NCI-H1092 treated with DMSO at 0.1 percent for 48 hours (cell line): ENCODE data around the gene FEN1.
A peak's percentile ranks its signal among the peaks of the same experiment; 100 is the strongest.

Experiments
- DNase-seq: peaks from one replicate; lab custom pipeline; 2025; lab: John Stamatoyannopoulos, UW

Gene FEN1, protein sequence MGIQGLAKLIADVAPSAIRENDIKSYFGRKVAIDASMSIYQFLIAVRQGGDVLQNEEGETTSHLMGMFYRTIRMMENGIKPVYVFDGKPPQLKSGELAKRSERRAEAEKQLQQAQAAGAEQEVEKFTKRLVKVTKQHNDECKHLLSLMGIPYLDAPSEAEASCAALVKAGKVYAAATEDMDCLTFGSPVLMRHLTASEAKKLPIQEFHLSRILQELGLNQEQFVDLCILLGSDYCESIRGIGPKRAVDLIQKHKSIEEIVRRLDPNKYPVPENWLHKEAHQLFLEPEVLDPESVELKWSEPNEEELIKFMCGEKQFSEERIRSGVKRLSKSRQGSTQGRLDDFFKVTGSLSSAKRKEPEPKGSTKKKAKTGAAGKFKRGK

GRCh38 chr11:61792310-61793082 is at the start of gene FEN1, which contains the start of gene TMEM258:
Gene FEN1, plus strand, starts transcription at chr11:61792911. Its CDS starts 2,451 bp downstream, at chr11:61795362.
Gene TMEM258, minus strand, starts transcription at chr11:61792599. Its CDS starts 41 bp downstream, at chr11:61792558.
- peak; percentile 99 for DNase-seq

DNA sequence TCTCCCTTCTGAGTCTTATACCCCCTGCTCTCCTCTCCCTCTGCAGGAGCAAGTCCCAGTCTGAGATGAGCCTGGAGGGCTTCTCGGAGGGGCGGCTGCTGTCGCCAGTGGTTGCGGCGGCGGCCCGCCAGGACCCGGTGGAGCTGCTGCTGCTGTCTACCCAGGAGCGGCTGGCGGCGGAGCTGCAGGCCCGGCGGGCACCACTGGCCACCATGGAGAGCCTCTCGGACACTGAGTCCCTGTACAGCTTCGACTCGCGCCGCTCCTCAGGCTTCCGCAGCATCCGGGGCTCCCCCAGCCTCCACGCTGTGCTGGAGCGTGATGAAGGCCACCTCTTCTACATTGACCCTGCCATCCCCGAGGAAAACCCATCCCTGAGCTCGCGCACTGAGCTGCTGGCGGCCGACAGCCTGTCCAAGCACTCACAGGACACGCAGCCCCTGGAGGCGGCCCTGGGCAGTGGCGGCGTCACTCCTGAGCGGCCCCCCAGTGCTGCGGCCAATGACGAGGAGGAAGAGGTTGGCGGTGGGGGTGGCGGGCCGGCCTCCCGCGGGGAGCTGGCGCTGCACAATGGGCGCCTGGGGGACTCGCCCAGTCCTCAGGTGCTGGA is 49.1 kb upstream of the FEN1 start:
- DNase-seq = no peak

- no peak for DNase-seq
Observed at GRCh38 chr11:61744181-61744580, 48.5 kb upstream of the FEN1 start.

DNA sequence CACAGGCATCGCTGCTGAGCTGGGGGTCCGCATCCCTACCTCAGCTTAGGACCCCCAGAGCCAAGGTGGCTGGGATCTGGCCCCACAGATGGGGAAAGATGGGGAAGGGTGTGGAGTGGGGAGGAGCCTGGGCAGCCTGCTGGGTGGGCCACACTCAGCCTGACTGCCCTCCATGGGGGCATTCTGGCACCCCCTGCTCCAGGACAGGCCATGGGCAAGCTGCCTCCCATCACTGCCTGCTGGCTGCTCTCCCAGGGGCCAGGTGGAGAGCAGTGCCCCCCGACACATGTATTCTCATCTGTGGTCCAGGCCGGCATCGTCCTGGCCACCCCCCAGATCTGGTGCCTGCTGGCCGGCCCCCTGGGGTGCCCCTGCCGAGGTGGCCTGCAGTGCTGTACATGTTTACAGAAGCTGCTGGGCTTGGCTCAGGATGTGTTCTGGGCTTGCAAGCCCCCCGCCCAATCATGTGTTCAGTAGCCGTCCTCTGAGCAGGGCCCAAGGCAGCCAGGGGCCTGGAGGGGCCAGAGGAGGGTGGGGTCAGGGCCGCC is 48.0 kb upstream of the FEN1 start:
- DNase-seq = no peak

GRCh38 chr11:61745781-61746441 is 46.8 kb upstream of the FEN1 start:
- no peak for DNase-seq

GRCh38 chr11:61746442-61747191 is 46.1 kb upstream of the FEN1 start:
- DNase-seq = no peak

- peak; percentile 28 for DNase-seq
Observed at GRCh38 chr11:61747192-61747966, 45.3 kb upstream of the FEN1 start.

- no peak for DNase-seq
Observed at GRCh38 chr11:61747967-61748285, 44.8 kb upstream of the FEN1 start.

DNA sequence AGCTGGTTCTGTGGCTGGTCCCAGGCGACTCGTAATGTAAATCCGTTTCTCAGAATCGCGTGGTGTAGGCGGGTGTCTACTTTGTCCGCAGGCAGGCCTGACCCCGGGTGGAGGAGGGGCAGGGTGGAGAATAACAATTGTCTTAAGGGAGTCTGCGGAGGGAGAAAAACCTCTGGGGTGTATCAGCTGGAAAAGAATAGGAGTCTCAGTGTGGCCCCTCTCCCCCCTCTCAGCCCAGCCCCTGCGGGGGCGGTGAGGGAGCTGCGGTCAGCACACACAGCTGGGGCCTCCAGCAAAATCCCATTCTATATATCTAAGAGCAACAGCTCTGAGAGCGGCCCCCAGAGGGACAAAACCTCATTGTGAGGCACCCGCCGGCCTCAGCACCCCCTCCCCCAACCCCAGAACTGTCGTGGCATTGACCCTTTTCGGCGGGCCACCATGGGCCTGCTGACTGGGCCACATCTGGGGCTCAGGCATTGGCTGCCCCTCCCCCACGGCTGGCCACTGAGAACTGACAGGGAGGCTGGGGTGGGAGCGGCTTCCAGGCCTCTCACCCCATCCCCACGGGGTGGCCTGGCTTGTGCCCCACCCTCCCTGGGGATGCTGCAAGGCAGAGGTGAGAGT is 43.0 kb upstream of the FEN1 start:
- DNase-seq = no peak

DNA sequence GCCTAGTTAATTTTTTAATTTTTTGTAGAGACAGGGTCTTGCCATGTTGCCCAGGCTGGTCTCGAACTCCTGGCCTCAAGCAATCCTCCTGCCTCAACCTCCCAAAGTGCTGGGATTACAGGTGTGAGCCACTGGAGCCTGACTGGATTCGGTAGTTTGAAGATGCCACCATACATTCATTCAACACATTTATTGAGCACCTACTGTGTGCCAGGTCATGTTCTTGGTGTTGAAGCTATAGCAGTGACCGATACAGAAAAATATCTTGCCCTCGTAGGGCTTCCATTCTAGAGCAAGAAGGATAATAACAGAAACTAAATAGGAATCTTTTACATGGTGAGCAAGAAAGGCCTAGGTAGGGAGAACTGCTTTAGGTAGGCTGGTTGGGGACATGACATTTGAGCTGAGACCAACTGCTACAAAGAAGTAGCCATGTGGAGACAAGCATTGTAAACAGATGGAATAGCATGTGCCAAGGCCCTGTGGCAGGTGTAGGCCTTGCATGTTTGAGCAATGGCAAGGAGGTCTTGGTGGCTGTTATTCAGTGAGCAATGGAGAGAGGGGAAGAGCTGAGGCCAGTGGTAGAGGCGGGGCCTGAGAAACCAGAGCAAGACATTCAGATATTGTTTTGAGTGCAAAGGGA is 42.0 kb upstream of the FEN1 start:
- DNase-seq = no peak

DNA sequence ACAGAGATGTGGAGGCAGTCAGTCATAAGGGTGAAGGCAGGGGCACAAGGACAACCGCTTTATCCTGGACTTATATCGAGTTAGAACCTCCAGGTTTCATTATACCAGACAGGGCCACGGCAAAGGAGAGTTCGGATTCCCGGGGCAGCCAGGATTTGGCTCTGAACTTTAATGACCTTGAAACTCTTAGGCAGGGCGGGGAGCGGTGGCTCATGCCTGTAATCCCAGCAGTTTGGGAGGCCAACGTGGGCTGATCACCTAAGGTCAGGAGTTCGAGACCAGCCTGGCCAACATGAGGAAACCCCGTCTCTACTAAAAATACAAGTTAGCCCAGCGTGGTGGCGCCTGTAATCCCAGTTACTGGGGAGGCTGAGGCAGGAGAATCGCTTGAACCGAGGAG is 41.3 kb upstream of the FEN1 start:
- no peak for DNase-seq

DNA sequence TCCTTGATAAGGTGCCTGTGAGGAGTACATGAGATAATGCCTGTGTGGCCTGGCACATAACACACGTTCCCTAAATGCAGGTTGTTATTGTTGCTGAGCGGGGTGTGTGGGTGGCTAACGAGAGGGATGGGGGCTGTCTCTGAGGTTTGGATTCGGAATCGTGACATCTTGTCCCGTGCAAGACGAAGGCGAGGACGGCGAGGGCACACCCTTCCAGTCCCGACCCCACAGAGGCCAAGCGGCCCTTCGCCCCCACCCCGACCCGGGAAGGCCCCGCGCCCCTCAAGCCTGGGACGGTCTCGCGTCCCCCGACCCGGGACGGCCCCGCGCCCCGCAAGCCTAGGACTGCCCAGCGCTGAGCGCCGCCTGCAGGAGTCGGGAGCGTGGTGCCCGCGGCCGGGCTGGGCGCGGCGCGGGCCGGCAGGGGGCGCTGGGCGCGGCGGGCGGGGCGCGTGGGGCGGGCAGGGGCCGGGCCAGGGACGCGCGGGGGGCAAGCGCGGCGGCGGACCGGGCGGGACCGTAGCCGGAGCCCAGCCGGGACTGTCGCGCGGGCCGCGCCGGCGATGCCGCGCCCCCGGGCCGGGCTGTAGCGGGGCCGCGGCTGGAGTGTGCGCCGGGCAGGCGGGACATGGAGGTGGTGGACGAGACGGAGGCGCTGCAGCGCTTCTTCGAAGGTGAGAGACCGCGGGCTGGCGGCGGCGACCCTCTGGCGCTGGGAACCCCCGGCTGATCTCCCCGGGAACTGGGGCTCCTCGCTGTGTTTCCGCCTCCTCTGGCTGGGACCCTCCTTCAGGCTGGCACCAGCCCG is 40.4 kb upstream of the FEN1 start, which contains the start of gene MYRF:
Gene MYRF (plus strand): TSS at position 520 of the 808 bp plus-strand sequence. CDS start 109 bp downstream, at position 629.
- peak; percentile 17 for DNase-seq

GRCh38 chr11:61752925-61753521 is 39.7 kb upstream of the FEN1 start:
- no peak for DNase-seq

GRCh38 chr11:61753672-61754071 is 39.0 kb upstream of the FEN1 start:
- no peak for DNase-seq

DNA sequence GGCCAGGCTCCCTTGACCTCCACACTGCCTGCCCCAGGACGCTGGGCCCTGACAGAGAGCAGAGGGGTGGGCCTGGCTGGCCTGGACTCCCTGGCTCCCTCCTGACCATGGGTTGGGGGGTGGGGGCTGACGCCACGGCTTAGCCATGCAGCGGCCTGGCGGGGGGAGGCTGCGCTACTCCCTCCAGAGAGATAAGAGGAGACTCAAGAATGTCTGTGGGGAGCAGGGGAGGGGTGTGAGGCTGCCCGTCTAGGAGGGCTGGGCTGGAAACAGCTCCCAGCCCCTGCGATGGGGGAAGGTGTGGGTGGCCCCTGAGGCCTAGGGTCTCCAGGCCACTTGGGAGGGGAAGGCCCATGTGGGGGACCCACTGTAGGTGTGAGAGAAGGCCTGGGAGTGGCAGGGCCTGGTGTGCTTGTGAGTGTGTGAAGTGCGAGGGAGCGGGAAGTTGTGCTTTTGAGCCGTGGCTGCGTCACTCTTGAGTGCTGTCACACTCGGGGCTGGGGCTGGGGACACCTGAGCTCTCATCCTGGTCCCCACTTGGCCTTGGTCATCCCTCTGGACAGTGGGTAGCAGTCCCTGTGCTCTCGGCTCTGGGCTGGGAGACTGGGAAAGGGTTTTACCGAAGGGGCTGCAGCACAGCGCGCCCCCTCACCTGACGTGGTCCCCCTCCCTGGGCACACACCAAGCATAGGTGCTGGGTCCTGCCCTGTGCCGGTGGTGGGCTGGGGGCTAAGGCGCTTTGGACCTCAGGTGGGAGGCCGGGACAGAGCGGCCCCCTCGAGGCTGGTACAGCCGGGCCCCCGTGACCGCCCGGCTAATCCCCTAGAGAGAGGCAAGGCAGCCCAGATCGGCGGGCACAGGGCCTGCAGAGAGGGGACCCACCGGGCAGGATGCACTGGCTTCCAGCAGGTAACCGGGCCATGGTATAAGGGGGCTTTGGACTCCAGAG is 37.9 kb upstream of the FEN1 start:
- no peak for DNase-seq

DNA sequence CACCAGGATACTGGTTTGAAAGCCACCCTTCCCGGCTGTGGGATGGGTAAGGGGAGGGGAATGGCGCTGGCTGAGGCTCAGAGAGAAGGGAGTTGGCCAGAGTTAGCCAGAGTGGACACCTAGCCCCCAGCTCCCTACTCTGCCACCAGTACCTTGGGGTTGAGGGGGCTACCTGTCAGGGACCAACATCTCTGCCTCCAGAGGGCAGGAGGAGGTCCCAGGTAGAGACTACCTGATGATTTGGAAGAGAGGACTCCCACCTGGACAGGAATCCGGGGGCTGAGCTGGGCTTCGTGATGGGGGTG is 36.6 kb upstream of the FEN1 start:
- DNase-seq = no peak
